A549 treated with CpdA at 1 μM for 4 hours (cell line): ENCODE data around the gene UBE2D1. TPM values are rescaled to one million over a fixed set of nuclear protein-coding genes. Genes with fewer than 3 reads are reported as not detected.

ENCODE experiments used
- total RNA-seq: library from RNA; stranded (reverse); fragments of 200-300 nt; extraction: Qiagen RNA extraction; gene quantifications from 5 replicates; pipeline ENCODE4 v1.2.3, GENCODE V29; 2022; ENCODE audit warnings: low read depth

The UBE2D1 gene
- total RNA-seq = 15.2 to 23.0 TPM (median 21.0 TPM) in 5 replicates

GRCh38 chr10:58334817-58335305 is at the start of gene UBE2D1:
Gene UBE2D1 (plus strand): TSS chr10:58335006. CDS start chr10:58335202, 196 bp downstream.

GRCh38 chr10:58384999-58385783 is 50.4 kb downstream of the UBE2D1 start, which contains the start of gene TFAM:
Gene TFAM (plus strand): TSS chr10:58385410. CDS start chr10:58385548, 138 bp downstream.

Other genes with a start within 250 kb of the UBE2D1 start
- 2.0 to 3.0 TPM (median 2.1 TPM) in 5 replicates for gene IPMK, start 67.1 kb upstream of the UBE2D1 start, total RNA-seq
- gene CISD1, start 65.8 kb upstream of the UBE2D1 start, total RNA-seq = 37.9 to 58.3 TPM (median 55.9 TPM) in 5 replicates
- gene TFAM, start 50.4 kb downstream of the UBE2D1 start, total RNA-seq = 67.8 to 105 TPM (median 74.7 TPM) in 5 replicates
- gene BICC1, start 177.9 kb downstream of the UBE2D1 start, total RNA-seq = 21.5 to 30.1 TPM (median 23.6 TPM) in 5 replicates